NCI-H1092 treated with DMSO at 0.1 percent for 48 hours (cell line): ENCODE results near the gene CERS6.

Experiments used
- DNase-seq: peaks from one replicate; lab custom pipeline; 2025; lab: John Stamatoyannopoulos, UW

The CERS6 gene

GRCh38 chr2:168530982-168531622, 75.0 kb downstream of the CERS6 start:
- DNase-seq: no peak

GRCh38 chr2:168534926-168535325, 78.9 kb downstream of the CERS6 start:
- DNase-seq: no peak

GRCh38 chr2:168536925-168537466, 80.9 kb downstream of the CERS6 start:
- DNase-seq: no peak

GRCh38 chr2:168538133-168538532, 82.1 kb downstream of the CERS6 start:
- no peak for DNase-seq

- DNase-seq: no peak
Measured at GRCh38 chr2:168538534-168538933, 82.5 kb downstream of the CERS6 start.

- no peak for DNase-seq
Measured at GRCh38 chr2:168539945-168540344, 83.9 kb downstream of the CERS6 start.

- no peak for DNase-seq
Measured at GRCh38 chr2:168541858-168542257, 85.8 kb downstream of the CERS6 start.

GRCh38 chr2:168543037-168543436, 87.0 kb downstream of the CERS6 start:
- DNase-seq: no peak

GRCh38 chr2:168543935-168544334, 87.9 kb downstream of the CERS6 start:
- no peak for DNase-seq

- no peak for DNase-seq
Measured at GRCh38 chr2:168545439-168546082, 89.5 kb downstream of the CERS6 start.

GRCh38 chr2:168550670-168551069, 94.6 kb downstream of the CERS6 start:
- no peak for DNase-seq

- peak; percentile 34 for DNase-seq
Measured at GRCh38 chr2:168552450-168552856, 96.4 kb downstream of the CERS6 start.

GRCh38 chr2:168555283-168555682, 99.2 kb downstream of the CERS6 start:
- DNase-seq: no peak

- no peak for DNase-seq
Measured at GRCh38 chr2:168559187-168559586, 103.1 kb downstream of the CERS6 start.

GRCh38 chr2:168560817-168561499, 104.9 kb downstream of the CERS6 start:
- no peak for DNase-seq

- no peak for DNase-seq
Measured at GRCh38 chr2:168561991-168562390, 105.9 kb downstream of the CERS6 start.

- DNase-seq: no peak
Measured at GRCh38 chr2:168562971-168563370, 106.9 kb downstream of the CERS6 start.

- DNase-seq: no peak
Measured at GRCh38 chr2:168564641-168565040, 108.6 kb downstream of the CERS6 start.

GRCh38 chr2:168565112-168565511, 109.0 kb downstream of the CERS6 start:
- no peak for DNase-seq

- DNase-seq: no peak
Measured at GRCh38 chr2:168565512-168565911, 109.4 kb downstream of the CERS6 start.

GRCh38 chr2:168566974-168567665, 111.0 kb downstream of the CERS6 start:
- DNase-seq: no peak

GRCh38 chr2:168567836-168568235, 111.8 kb downstream of the CERS6 start:
- no peak for DNase-seq
